Measurements from ENCODE around the gene OR6C2.
"Not testable (repeated sequence)": the region's sequence is repeated elsewhere in the genome, so short reads cannot be mapped to it uniquely, and the experiment has no call there.

OR6C2 gene

DNA sequence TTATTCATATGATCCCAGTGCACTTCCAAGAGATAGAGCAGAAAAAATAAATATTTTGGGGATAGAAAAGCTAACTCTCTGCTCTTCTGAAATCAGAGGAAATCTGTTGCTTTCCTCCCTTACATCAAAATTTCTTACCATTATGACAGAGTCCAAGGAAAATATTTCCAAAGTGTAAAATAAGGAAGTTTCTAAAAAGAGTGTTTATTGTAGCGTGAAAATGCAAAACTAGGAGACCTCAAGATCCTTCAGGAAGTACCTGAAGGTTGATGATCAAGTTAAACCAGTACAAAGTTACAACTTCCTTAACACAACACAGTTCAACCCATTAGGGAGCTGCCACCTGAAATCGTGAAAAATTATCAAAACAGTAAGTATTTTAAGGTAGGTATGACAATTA is at the start of gene OR6C2:
Gene OR6C2 (plus strand): TSS at position 301 of the 400 bp plus-strand sequence. CDS start 8,138 bp downstream, outside the sequence.
- no peak for DNase-seq (ENCODE audit: low read depth)

DNA sequence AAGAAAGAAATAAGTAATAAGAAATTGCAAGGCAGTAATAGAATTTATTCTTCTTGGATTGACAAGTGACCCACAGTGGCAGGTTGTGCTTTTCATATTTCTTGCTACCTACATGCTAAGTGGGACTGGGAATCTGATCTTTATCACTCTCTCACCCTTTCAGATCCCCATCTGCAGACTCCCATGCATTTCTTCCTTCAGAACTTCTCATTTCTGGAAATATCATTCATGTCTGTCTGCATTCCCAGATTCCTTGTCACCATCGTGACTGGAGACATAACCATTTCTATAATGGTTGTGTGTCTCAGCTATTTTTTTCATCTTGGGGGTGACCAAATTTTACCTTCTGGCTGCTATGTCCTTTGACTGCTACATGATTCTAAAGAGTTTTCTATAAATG is 47.5 kb upstream of the OR6C2 start:
- DNase-seq (ENCODE audit: low read depth), result no peak

DNA sequence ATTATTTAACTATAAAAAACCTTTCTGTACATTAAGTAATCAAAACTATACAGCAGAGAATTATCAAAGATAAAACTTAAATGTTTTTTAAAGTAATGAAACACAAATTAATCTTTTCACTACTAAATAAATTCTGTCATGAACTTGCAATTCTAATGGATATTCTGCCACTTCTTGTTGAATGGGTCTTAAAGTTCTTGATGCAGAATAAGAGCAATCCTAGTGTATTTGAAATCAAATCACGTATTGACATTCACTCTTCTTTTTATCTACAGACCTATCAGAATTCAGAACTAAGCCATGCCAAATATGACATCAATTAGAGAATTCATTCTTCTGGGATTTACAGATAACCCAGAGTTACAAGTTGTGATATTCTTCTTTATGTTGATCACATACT is 43.6 kb upstream of the OR6C2 start, which contains the start of gene OR6C65:
Gene OR6C65 (plus strand): TSS at position 301 of the 400 bp plus-strand sequence. CDS start 0 bp downstream, at position 301.
- no peak for DNase-seq (ENCODE audit: low read depth)

GRCh38 chr12:55407866-55408265 is 36.0 kb upstream of the OR6C2 start:
- no peak for DNase-seq (ENCODE audit: low read depth)

- DNase-seq (ENCODE audit: low read depth), result not testable (repeated sequence)
These were observed 34.7 kb upstream of the OR6C2 start for GRCh38 chr12:55409133-55409532.

GRCh38 chr12:55412138-55412537 is 31.7 kb upstream of the OR6C2 start:
- DNase-seq (ENCODE audit: low read depth), result not testable (repeated sequence)

DNA sequence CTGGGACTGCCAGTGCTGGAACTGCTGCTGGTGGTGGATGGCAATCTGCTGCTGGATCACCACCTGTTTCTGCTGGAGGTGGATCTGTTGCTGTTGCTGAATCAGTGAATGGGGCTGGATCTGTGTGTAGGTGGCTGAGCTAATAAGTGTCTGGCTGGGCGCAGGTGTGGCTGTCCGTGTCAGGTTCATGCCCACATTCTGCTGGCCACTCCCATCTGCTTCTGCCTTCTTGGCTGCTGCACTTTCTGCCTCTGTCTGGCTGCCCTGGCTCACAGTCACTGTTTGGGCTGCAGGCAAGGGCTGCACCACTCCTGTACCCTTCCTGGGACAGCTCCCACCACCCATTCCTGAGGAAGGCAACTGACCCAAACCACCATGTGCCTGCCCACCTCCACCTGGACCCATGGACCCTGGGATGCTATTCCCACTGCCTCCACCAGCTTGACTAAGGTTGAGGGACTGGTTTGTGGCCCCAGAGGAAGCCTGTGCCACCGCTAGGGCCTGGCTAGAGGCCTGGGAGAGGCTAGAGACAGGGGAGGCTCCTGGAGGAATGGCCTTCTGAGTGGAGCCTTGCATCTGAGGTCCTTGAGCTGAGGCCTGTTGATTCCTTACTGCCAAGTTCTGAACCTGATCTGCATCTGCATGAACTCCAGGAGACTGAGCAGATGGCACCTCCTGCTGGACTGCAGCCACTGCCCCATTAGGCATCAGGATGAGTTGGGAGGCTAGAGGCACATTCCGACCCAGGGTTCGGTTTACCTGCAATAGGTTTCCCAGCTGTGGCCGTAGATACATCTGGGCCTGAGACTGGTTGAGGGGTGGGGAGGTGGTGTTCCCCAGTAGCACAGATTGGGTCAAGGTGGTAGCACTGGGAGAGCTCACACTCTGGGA is 30.1 kb upstream of the OR6C2 start:
- DNase-seq (ENCODE audit: low read depth), result not testable (repeated sequence)

DNA sequence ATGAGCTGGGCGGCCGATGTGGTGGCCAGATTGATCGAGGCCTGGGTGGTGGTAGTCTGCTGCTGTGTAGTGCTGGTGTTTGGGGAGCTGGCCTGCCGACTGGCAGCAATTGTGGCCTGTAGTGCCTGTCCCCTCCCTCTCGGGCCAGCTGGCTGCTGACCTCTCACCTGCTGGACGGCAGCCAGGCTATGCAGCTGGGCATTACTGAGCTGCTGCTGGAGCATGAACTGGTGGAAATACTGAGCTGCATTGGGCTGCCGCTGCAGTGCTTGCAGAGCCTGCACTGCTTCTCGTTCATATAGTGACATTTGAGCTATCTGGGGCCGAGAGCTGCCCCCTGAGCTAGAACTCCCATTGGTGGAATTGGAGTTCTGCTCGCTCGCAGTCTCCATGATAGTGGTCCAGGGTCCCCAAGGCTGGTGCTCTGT is 29.5 kb upstream of the OR6C2 start:
- not testable (repeated sequence) for DNase-seq (ENCODE audit: low read depth)

GRCh38 chr12:55414889-55415288 is 29.0 kb upstream of the OR6C2 start:
- DNase-seq (ENCODE audit: low read depth), result not testable (repeated sequence)

DNA sequence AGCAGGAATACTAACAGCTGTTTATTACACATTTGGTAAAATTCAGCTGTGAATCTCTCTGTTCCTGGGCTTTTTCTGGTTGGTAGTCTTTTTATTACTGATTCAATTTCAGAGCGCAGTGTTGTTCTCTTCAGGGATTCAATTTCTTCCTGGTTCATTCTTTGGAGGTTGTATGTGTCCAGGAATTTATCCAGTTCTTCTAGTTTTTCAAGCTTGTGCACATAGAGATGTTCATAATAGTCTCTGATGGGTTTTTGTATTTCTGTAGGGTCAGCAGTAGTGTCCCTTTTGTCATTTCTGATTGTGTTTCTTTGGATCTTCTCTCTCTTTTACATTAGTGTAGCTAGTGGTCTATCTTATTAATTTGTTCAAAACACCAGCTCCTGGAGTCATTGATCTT is 26.9 kb upstream of the OR6C2 start:
- DNase-seq (ENCODE audit: low read depth), result no peak

DNA sequence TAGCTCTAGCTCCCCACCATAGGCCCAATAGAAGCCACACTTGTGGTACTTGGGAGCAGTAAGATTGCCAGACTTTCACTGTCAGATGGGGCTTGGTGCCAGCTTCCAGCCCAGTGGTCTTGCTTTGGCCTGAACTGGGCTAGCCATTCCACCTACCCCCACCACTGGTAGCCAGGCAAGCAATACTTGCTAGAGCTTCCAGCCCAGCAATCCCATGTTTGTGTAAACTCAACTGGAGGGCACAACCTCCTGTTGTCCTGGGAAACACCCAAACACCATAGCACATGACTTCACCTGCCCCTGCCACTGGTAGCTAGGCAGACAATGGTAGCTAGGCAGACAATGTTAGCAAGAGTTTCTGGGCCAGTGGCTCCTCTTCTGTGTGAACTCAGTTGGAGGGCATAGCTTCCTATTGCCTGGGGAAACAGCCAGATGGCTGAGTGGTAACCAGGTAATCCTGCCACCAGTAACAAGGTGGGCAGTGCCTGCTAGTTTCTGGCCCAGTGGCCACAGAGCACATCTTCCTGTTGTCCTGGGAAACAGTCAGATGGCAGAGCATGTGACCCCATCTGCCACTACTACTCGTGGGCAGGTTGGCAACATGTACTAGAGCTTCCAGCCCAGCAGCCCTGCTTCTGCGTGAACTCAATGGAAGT is 23.4 kb upstream of the OR6C2 start:
- no peak for DNase-seq (ENCODE audit: low read depth)

GRCh38 chr12:55425954-55426353 is 17.9 kb upstream of the OR6C2 start, which contains the start of gene OR6C76:
Gene OR6C76, plus strand, starts transcription at chr12:55426254. Its CDS starts 0 bp downstream, at chr12:55426254.
- no peak for DNase-seq (ENCODE audit: low read depth)

DNA sequence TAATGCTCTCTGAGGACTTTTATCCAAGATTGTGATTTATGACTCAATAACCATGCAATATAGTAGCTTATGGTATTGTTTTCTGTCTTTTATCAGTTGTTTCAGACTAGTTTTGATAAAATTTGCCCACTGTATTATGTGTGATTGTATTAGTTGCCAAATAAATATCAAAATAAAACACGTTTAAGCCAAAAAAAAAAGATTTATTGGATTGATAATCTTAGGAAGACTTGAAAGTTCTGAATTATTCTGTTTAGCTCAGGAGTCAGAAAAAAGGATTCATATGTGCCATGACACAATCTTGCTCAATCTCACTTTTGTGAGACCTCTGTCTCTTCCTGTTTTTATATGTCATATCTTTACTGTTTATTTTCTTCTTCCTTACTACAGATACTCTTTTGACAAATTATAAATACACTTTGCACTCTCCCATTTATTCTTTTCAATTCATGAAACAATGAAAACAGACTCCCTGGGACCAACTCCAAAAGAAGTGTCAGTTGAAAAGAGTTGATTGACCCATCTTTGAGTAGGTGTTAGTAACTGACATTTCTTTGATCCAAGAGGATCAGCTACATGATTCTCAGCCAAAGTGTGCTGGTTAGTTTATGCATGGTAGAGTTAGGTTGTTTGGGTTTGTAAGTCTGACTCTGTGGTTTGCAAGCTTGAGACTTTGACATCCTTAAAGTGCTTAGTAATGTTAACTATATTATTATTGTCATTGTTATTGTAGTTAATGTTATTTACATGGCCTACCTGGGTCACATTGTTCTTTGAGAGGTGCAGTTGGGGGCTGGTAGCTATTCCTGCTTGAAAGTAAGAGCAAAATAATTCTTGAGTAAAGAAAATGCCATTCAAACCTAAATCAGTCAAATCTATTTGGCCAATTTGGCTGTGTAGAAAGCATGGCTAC is 15.3 kb upstream of the OR6C2 start:
- no peak for DNase-seq (ENCODE audit: low read depth)

DNA sequence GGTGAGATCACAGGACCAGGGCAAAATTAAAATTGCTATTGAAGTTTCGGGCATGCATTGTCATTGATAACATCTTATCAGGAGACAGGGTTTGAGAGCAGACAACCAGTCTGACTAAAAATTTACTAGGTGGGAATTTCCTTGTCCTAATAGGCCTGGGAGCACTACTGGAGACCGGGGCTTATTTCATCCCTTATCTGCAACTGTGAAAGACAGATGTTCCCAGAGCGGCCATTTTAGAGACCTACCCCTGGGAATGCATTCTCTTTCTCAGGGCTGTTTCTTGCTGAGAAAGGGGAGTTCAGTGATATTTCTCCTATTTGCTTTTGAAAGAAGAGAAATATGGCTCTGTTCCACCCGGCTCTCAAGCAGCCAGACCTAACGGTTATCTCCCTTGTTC is 2.6 kb upstream of the OR6C2 start:
- DNase-seq (ENCODE audit: low read depth), result not testable (repeated sequence)

DNA sequence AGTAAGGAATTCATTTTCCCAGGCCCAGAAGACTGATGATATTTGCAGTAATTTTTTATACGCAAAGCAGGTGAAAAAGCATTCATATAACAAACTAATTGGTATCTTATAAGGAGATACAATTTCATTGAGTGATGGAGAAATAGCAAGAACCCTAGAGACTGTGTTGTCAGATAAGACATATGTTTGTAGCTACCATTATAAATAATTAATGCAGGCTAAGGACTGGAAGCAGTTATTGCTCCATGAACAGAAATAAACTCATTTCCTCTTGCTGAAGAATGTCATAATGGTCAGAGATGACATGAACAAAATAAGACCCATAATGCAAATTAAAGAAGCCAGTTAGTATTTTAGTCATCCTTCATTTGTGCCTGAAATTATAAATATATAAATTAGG is 1.5 kb downstream of the OR6C2 start:
- no peak for DNase-seq (ENCODE audit: low read depth)

DNA sequence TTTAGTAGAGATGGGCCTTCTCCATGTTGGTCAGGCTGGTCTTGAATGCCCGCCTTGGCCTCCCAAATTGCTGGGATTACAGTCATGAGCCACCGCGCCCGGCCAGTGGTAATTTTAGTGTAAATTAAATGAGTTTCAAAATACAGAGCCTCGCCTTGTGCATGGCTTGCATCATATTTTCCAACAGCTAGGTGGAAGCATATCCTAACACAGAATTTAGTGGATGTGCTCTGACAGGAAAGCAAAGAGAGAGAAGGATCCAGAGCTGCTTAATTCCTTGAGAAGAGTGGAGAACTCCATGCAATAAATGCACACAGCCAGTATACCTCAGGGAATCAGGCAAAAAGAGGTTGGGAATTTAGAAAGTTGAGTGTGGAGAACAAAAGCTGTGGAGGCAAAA is 2.5 kb downstream of the OR6C2 start:
- DNase-seq (ENCODE audit: low read depth), result no peak

DNA sequence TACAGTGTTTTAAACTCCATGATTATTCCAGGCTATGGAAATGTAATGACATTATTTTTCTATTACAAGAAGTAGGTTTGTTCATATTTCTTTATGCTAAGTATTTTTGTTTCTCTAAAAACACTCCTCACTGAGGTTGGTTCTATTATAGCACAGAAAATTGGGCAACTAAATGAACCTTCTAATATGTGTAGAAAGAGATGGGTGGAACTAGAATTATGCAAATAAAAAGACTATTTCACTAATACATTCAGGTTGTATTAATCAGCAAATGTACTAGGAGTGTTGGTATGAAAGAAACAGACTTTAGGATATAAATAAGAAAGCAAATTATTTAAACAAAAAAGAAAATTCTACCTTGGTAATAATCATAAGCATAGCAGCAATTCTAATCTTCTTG is 4.9 kb downstream of the OR6C2 start:
- no peak for DNase-seq (ENCODE audit: low read depth)

- not testable (repeated sequence) for DNase-seq (ENCODE audit: low read depth)
These were observed 21.1 kb downstream of the OR6C2 start for GRCh38 chr12:55464926-55465325.

GRCh38 chr12:55467836-55468235 is 24.0 kb downstream of the OR6C2 start:
- no peak for DNase-seq (ENCODE audit: low read depth)

DNA sequence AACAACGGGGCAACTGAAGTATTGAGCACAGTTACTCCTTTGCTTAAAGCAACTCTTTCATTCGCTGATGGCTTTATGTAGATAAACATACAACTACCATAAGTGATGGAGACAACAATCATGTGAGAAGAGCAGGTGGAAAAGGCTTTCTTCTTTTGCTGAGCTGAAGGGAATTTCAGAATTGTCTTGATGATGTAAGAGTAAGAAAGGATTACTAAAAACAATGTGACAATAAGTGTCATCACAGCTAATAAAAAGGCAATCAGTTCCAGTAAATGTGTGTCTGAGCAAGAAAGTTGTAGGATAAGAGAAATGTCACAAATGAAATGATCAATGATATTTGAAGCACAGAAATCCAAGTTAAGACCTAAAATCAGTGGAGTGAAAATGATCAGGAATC is 25.4 kb downstream of the OR6C2 start:
- DNase-seq (ENCODE audit: low read depth), result no peak

DNA sequence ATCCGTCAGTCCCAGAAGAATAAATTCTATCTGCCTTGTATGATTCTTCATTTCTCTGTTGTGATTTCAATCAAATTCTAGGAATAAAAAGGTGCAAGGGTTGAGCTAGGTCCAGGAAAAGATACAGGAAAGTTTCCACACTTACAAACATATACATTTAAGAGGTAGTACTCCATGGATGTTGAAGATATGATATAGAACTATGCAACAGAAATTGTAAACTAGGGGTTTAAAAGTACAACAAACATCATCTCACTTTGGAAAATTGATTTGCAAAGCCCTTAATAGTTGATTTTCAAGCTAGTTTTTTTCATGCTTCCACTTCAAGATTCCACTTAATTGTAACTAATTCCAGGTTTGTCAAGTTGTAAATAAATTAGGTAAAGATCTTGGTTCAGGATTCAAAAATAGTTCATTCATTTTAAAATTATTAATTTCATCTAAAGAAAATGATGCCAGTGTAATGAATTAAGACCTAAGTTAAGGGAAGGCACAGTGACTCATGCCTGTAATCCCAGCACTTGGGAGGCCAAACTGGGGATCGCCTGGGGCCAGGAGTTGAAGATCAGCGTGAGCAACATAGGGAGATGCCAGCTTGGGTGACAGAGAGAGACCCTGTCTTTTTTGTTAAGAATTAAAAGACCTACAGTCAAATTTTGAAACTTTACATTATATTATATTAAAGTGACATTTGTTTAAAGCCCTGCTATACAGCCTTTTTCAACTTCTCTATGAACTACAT is 26.4 kb downstream of the OR6C2 start, which contains the start of gene OR6C70:
Gene OR6C70 (minus strand): TSS at position 51 of the 742 bp plus-strand sequence. CDS start 0 bp downstream, at position 51.
- no peak for DNase-seq (ENCODE audit: low read depth)

Measured in stromal cell of bone marrow (primary cell).